ENCODE results near the gene TUBE1.
A peak's percentile ranks its signal among the peaks of the same experiment; 100 is the strongest.
"Not testable (repeated sequence)": the region's sequence is repeated elsewhere in the genome, so short reads cannot be mapped to it uniquely, and the experiment has no call there.

The TUBE1 gene

DNA sequence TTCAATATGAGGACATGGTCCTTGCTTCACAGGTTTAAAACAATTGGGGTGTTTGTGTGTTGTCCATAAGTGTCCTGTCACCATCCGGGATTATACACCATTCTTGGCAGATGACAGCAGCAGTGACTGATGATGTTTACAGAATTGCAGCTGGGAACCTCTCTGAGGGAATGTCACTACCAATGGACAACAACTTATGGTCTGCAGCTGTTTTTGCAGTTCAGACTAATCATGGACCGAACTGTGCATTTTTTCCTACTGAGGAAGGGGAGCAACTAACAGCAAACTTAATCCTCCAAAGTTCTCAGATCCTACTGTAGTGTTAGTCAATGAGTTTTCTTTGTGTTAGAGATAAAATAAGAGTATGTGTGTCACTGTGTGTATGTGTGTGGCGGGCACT is 26.1 kb upstream of the TUBE1 start:
- Histone ChIP-seq H3K4me1 (ENCODE audit: control insufficient read depth, insufficient read depth, low read length) (no peaks in the 10 kb centered on the region), H3K27ac (ENCODE audit: low read length) (no peak overlapping the region), H3K9ac (ENCODE audit: low read length in 2 of 2) (no peak overlapping the region), H3K27me3 (ENCODE audit: control insufficient read depth in 1 of 2, insufficient read depth in 2 of 2, low read length in 2 of 2) (no peaks in the 10 kb centered on the region), H3K36me3 (ENCODE audit: control insufficient read depth in 2 of 2, insufficient read depth in 2 of 2, low read length in 2 of 2) (peaks cover 37 to 62% of the 10 kb centered on the region in 2 donors), H3K4me3 (ENCODE audit: low read length in 2 of 2) (no peak overlapping the region), H3K9me3 (ENCODE audit: control insufficient read depth in 2 of 2, low read length in 2 of 2) (no peaks in the 10 kb centered on the region)

DNA sequence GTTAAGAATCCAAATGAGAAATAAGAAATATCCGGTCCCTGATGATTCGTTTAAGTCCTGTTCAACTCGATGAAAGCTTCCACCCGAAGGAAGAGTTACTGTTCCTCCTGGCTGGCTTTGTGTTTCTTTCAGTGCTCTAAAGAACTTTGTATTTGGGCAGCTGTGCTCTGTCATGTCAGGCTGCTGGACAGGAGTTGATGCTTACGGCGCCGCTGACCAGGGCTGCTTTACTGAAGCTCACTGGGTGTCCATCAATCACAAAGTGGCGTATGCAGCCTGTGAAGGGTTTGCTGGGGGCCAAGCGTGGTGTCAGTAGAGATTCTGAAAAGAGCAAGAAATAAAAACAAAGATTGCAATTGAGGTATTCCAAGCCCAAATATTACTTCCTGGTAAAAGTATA is 22.0 kb upstream of the TUBE1 start:
- Histone ChIP-seq H3K27me3 (ENCODE audit: control insufficient read depth in 1 of 2, insufficient read depth in 2 of 2, low read length in 2 of 2) (no peaks in the 10 kb centered on the region), H3K4me3 (ENCODE audit: low read length in 2 of 2) (no peak overlapping the region), H3K9ac (ENCODE audit: low read length in 2 of 2) (no peak overlapping the region), H3K36me3 (ENCODE audit: control insufficient read depth in 2 of 2, insufficient read depth in 2 of 2, low read length in 2 of 2) (peaks cover 33 to 48% of the 10 kb centered on the region in 2 donors), H3K4me1 (ENCODE audit: control insufficient read depth, insufficient read depth, low read length) (no peaks in the 10 kb centered on the region), H3K9me3 (ENCODE audit: control insufficient read depth in 2 of 2, low read length in 2 of 2) (no peaks in the 10 kb centered on the region), H3K27ac (ENCODE audit: low read length) (peak overlapping the region; percentile 61)

GRCh38 chr6:112106562-112106961 is 19.3 kb upstream of the TUBE1 start:
- H3K4me1 ChIP-seq (ENCODE audit: control insufficient read depth, insufficient read depth, low read length) = no peaks in the 10 kb centered on the region
- no peak overlapping the region for H3K9ac ChIP-seq (ENCODE audit: low read length in 2 of 2)
- H3K36me3 ChIP-seq (ENCODE audit: control insufficient read depth in 2 of 2, insufficient read depth in 2 of 2, low read length in 2 of 2) = peaks cover 17 to 26% of the 10 kb centered on the region in 2 donors
- no peaks in the 10 kb centered on the region for H3K9me3 ChIP-seq (ENCODE audit: control insufficient read depth in 2 of 2, low read length in 2 of 2)
- H3K27me3 ChIP-seq (ENCODE audit: control insufficient read depth in 1 of 2, insufficient read depth in 2 of 2, low read length in 2 of 2) = no peaks in the 10 kb centered on the region
- no peak overlapping the region for H3K27ac ChIP-seq (ENCODE audit: low read length)
- H3K4me3 ChIP-seq (ENCODE audit: low read length in 2 of 2) = no peak overlapping the region

DNA sequence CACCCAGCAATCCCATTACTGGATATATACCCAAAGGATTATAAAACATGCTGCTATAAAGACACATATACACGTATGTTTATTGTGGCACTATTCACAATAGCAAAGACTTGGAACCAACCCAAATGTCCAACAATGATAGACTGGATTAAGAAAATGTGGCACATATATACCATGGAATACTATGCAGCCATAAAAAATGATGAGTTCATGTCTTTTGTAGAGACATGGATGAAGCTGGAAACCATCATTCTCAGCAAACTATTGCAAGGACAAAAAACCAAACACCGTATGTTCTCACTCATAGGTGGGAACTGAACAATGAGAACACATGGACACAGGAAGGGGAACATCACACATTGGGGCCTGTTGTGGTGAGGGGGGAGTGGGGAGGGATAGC is 18.7 kb upstream of the TUBE1 start:
- not testable (repeated sequence) for H3K27me3 ChIP-seq (ENCODE audit: control insufficient read depth in 1 of 2, insufficient read depth in 2 of 2, low read length in 2 of 2); H3K9me3 ChIP-seq (ENCODE audit: control insufficient read depth in 2 of 2, low read length in 2 of 2); H3K4me1 ChIP-seq (ENCODE audit: control insufficient read depth, insufficient read depth, low read length); H3K9ac ChIP-seq (ENCODE audit: low read length in 2 of 2); H3K4me3 ChIP-seq (ENCODE audit: low read length in 2 of 2); H3K27ac ChIP-seq (ENCODE audit: low read length)
- peaks cover 17 to 23% of the 10 kb centered on the region in 2 donors for H3K36me3 ChIP-seq (ENCODE audit: control insufficient read depth in 2 of 2, insufficient read depth in 2 of 2, low read length in 2 of 2)

- Histone ChIP-seq H3K36me3 (ENCODE audit: control insufficient read depth in 2 of 2, insufficient read depth in 2 of 2, low read length in 2 of 2) (peaks cover 2 to 5% of the 10 kb centered on the region in 2 donors), H3K9me3 (ENCODE audit: control insufficient read depth in 2 of 2, low read length in 2 of 2) (no peaks in the 10 kb centered on the region), H3K4me3 (ENCODE audit: low read length in 2 of 2) (no peak overlapping the region), H3K27ac (ENCODE audit: low read length) (no peak overlapping the region), H3K9ac (ENCODE audit: low read length in 2 of 2) (no peak overlapping the region), H3K27me3 (ENCODE audit: control insufficient read depth in 1 of 2, insufficient read depth in 2 of 2, low read length in 2 of 2) (no peaks in the 10 kb centered on the region), H3K4me1 (ENCODE audit: control insufficient read depth, insufficient read depth, low read length) (no peaks in the 10 kb centered on the region)
Measured at GRCh38 chr6:112100561-112100960, 13.3 kb upstream of the TUBE1 start.

GRCh38 chr6:112096901-112097300 is 9.6 kb upstream of the TUBE1 start:
- Histone ChIP-seq H3K4me3 (ENCODE audit: low read length in 2 of 2) (no peak overlapping the region), H3K27ac (ENCODE audit: low read length) (no peak overlapping the region), H3K27me3 (ENCODE audit: control insufficient read depth in 1 of 2, insufficient read depth in 2 of 2, low read length in 2 of 2) (no peaks in the 10 kb centered on the region), H3K36me3 (ENCODE audit: control insufficient read depth in 2 of 2, insufficient read depth in 2 of 2, low read length in 2 of 2) (peaks cover 2 to 5% of the 10 kb centered on the region in 2 donors), H3K9me3 (ENCODE audit: control insufficient read depth in 2 of 2, low read length in 2 of 2) (no peaks in the 10 kb centered on the region), H3K9ac (ENCODE audit: low read length in 2 of 2) (no peak overlapping the region), H3K4me1 (ENCODE audit: control insufficient read depth, insufficient read depth, low read length) (no peaks in the 10 kb centered on the region)

DNA sequence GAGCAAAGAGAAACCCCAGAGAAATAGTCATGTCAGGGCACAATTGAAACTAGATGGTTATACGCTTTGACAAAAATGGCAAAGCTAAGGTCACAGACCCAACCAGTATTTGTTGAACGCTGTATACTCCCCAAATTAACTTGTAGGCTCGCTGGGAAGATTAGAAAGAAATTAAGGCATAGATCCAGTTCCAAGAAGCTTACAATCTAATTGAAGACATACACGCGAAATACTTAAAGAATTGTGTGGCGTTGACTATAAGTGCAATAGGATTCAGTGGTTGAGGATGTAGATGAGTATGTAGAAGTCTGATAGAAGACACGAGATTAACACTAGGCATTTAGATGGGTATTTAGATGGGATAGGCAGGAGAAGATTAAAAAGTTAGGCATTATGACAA is 634 bp upstream of the TUBE1 start:
- Histone ChIP-seq H3K36me3 (ENCODE audit: control insufficient read depth in 2 of 2, insufficient read depth in 2 of 2, low read length in 2 of 2) (peaks cover 0 to 2% of the 10 kb centered on the region in 2 donors), H3K9ac (ENCODE audit: low read length in 2 of 2) (peak overlapping the region; percentile 80 to 81), H3K27me3 (ENCODE audit: control insufficient read depth in 1 of 2, insufficient read depth in 2 of 2, low read length in 2 of 2) (no peaks in the 10 kb centered on the region), H3K4me3 (ENCODE audit: low read length in 2 of 2) (peak overlapping the region; percentile 61 to 82), H3K4me1 (ENCODE audit: control insufficient read depth, insufficient read depth, low read length) (peaks cover 4% of the 10 kb centered on the region), H3K27ac (ENCODE audit: low read length) (peak overlapping the region; percentile 72), H3K9me3 (ENCODE audit: control insufficient read depth in 2 of 2, low read length in 2 of 2) (no peaks in the 10 kb centered on the region)

- peak overlapping the region; percentile 72 for H3K27ac ChIP-seq (ENCODE audit: low read length)
- H3K36me3 ChIP-seq (ENCODE audit: control insufficient read depth in 2 of 2, insufficient read depth in 2 of 2, low read length in 2 of 2) = peaks cover 2 to 7% of the 10 kb centered on the region in 2 donors
- H3K4me1 ChIP-seq (ENCODE audit: control insufficient read depth, insufficient read depth, low read length) = peaks cover 4% of the 10 kb centered on the region
- peak overlapping the region; percentile 80 to 81 for H3K9ac ChIP-seq (ENCODE audit: low read length in 2 of 2)
- H3K27me3 ChIP-seq (ENCODE audit: control insufficient read depth in 1 of 2, insufficient read depth in 2 of 2, low read length in 2 of 2) = no peaks in the 10 kb centered on the region
- peak overlapping the region; percentile 61 to 82 for H3K4me3 ChIP-seq (ENCODE audit: low read length in 2 of 2)
- no peaks in the 10 kb centered on the region for H3K9me3 ChIP-seq (ENCODE audit: control insufficient read depth in 2 of 2, low read length in 2 of 2)
Measured at GRCh38 chr6:112086744-112087135, 542 bp downstream of the TUBE1 start.

DNA sequence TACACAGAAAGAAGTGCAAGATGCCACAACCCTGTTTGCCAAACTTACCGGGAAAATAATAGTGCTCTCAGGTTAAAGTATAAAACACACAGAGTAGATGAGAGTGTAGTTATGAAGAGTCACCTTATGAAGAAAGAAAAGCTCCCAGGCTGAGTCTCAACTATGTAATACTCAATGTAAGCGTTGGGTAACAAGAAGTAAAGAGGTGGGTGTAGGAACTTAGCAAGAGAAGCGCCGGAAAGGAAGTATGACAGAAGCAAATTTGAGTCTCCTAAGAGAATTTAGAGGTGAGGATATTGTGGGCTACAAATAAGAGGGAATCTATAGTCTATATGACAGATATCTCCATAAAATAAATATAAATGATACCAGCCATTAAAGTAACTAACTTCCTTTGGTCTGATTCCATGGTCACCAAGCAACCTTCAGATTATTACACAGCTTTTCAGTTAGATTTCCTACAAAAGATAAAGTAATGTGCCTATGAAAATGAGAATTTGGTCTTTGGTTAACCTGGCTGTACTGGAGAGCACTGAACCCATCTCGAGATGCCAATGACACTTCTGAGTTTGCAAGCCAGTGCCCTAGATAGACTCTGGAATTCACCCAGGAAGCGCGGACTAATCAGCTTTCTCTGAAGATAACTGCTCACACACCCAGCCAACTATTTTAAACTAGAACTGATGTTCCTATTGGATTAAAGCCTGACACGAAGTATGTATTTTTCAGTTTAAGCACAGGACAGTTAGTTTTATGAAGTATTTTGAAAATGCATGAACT is 1.8 kb downstream of the TUBE1 start:
- H3K4me1 ChIP-seq (ENCODE audit: control insufficient read depth, insufficient read depth, low read length) = peaks cover 4% of the 10 kb centered on the region
- H3K4me3 ChIP-seq (ENCODE audit: low read length in 2 of 2) = no peak overlapping the region
- H3K27ac ChIP-seq (ENCODE audit: low read length) = no peak overlapping the region
- H3K27me3 ChIP-seq (ENCODE audit: control insufficient read depth in 1 of 2, insufficient read depth in 2 of 2, low read length in 2 of 2) = no peaks in the 10 kb centered on the region
- no peaks in the 10 kb centered on the region for H3K9me3 ChIP-seq (ENCODE audit: control insufficient read depth in 2 of 2, low read length in 2 of 2)
- no peak overlapping the region for H3K9ac ChIP-seq (ENCODE audit: low read length in 2 of 2)
- H3K36me3 ChIP-seq (ENCODE audit: control insufficient read depth in 2 of 2, insufficient read depth in 2 of 2, low read length in 2 of 2) = peaks cover 4 to 12% of the 10 kb centered on the region in 2 donors

DNA sequence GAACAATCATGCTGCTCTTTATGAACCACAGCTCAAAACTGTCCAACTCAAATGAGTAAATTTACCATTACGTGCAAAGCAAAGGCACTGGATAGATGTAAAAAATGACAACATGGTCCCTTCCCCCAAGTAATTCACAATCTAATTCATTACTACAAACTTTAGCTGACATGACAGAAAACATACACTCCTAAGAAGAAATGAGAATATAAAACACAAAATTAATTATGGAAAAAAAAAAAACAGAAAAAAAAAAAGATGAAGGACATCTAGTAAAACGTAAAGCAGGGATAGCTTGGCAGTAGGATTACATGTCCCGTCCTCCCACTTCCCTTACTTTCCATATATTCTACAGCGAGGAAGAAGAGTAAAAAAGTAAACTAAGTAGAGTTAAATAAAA is 5.7 kb downstream of the TUBE1 start:
- no peaks in the 10 kb centered on the region for H3K9me3 ChIP-seq (ENCODE audit: control insufficient read depth in 2 of 2, low read length in 2 of 2)
- no peaks in the 10 kb centered on the region for H3K27me3 ChIP-seq (ENCODE audit: control insufficient read depth in 1 of 2, insufficient read depth in 2 of 2, low read length in 2 of 2)
- H3K9ac ChIP-seq (ENCODE audit: low read length in 2 of 2) = no peak overlapping the region
- no peaks in the 10 kb centered on the region for H3K4me1 ChIP-seq (ENCODE audit: control insufficient read depth, insufficient read depth, low read length)
- H3K36me3 ChIP-seq (ENCODE audit: control insufficient read depth in 2 of 2, insufficient read depth in 2 of 2, low read length in 2 of 2) = peaks cover 7 to 19% of the 10 kb centered on the region in 2 donors
- no peak overlapping the region for H3K27ac ChIP-seq (ENCODE audit: low read length)
- no peak overlapping the region for H3K4me3 ChIP-seq (ENCODE audit: low read length in 2 of 2)

DNA sequence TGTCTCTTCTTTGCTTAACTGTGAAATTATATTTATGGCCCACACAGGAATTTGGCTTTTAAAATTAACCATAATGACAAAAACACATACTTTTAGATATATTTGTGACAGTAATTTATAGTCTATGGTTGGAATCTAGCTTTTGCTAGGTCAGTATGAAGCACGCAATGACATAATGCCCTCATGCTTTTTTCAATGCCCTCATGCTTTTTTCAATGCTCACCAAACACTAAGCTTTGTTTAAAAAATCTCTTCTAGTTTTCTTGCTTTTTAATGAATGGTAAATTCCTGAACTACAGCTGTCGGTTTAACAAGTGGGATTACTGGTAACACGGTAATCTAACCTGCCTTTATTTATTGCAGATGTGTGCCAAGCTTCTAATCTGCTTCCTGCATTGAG is 20.7 kb downstream of the TUBE1 start:
- Histone ChIP-seq H3K36me3 (ENCODE audit: control insufficient read depth in 2 of 2, insufficient read depth in 2 of 2, low read length in 2 of 2) (no peaks in the 10 kb centered on the region), H3K27me3 (ENCODE audit: control insufficient read depth in 1 of 2, insufficient read depth in 2 of 2, low read length in 2 of 2) (no peaks in the 10 kb centered on the region), H3K27ac (ENCODE audit: low read length) (no peak overlapping the region), H3K9ac (ENCODE audit: low read length in 2 of 2) (no peak overlapping the region), H3K4me3 (ENCODE audit: low read length in 2 of 2) (no peak overlapping the region), H3K4me1 (ENCODE audit: control insufficient read depth, insufficient read depth, low read length) (peaks cover 4% of the 10 kb centered on the region), H3K9me3 (ENCODE audit: control insufficient read depth in 2 of 2, low read length in 2 of 2) (no peaks in the 10 kb centered on the region)
